Astrocyte of the spinal cord (primary cell): ENCODE results near the gene LIPT1.

Source experiments
- DNase-seq: peaks from one replicate; pipeline ENCODE4 v3.0.0; 2011; ENCODE audit warnings: low read depth, low spot score
- H3K4me3 ChIP-seq: 2 replicates; pipeline ENCODE4 v1.5.1; 2011; ENCODE audit warnings: low read depth, mild to moderate bottlenecking, low read length, moderate library complexity
- in situ Hi-C: cut with HindIII; loops from 2 replicates; pipeline ENCODE4 v1.10.0; 2017; ENCODE audit warnings: low sequenced_read_pairs
- TF ChIP-seq, protein P1 (sequence below): IDR thresholded peaks from 2 replicates; pipeline ENCODE4 v1.5.1; 2012; ENCODE audit warnings: low read depth, mild to moderate bottlenecking, low read length, inconsistent platforms

The LIPT1 gene

DNA sequence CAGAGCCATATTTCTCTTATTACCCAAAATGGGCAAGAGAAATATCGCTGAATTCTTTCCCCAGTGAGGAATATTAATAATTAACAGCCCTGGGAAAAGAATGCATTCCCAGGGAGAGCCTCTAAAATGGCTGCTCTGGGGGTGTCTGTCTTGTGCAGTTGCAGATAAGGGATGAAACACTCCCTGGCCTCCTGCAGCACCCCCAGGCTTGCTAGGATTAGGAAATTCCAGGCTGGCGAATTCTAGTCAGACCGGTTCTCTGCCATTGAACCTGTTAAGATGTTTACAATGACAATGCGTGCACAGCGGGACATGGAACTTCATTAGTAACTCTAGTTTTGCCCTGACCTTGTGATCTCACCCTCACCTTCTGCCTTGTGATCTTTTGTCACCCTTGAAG, 50.7 kb downstream of the LIPT1 start:
- in situ Hi-C loops: no loop called here
- TF ChIP-seq, protein P1, sequence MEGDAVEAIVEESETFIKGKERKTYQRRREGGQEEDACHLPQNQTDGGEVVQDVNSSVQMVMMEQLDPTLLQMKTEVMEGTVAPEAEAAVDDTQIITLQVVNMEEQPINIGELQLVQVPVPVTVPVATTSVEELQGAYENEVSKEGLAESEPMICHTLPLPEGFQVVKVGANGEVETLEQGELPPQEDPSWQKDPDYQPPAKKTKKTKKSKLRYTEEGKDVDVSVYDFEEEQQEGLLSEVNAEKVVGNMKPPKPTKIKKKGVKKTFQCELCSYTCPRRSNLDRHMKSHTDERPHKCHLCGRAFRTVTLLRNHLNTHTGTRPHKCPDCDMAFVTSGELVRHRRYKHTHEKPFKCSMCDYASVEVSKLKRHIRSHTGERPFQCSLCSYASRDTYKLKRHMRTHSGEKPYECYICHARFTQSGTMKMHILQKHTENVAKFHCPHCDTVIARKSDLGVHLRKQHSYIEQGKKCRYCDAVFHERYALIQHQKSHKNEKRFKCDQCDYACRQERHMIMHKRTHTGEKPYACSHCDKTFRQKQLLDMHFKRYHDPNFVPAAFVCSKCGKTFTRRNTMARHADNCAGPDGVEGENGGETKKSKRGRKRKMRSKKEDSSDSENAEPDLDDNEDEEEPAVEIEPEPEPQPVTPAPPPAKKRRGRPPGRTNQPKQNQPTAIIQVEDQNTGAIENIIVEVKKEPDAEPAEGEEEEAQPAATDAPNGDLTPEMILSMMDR: no peak

More for the DNA sequence above, 50.7 kb downstream of the LIPT1 start:
- no peak overlapping the region for H3K4me3 ChIP-seq
- DNase-seq: no peak
